ENCODE results near the gene LYSMD1.
"Not testable (repeated sequence)": the region's sequence is repeated elsewhere in the genome, so short reads cannot be mapped to it uniquely, and the experiment has no call there.

The LYSMD1 gene, protein sequence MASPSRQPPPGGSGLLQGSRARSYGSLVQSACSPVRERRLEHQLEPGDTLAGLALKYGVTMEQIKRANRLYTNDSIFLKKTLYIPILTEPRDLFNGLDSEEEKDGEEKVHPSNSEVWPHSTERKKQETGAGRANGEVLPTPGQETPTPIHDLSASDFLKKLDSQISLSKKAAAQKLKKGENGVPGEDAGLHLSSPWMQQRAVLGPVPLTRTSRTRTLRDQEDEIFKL

DNA sequence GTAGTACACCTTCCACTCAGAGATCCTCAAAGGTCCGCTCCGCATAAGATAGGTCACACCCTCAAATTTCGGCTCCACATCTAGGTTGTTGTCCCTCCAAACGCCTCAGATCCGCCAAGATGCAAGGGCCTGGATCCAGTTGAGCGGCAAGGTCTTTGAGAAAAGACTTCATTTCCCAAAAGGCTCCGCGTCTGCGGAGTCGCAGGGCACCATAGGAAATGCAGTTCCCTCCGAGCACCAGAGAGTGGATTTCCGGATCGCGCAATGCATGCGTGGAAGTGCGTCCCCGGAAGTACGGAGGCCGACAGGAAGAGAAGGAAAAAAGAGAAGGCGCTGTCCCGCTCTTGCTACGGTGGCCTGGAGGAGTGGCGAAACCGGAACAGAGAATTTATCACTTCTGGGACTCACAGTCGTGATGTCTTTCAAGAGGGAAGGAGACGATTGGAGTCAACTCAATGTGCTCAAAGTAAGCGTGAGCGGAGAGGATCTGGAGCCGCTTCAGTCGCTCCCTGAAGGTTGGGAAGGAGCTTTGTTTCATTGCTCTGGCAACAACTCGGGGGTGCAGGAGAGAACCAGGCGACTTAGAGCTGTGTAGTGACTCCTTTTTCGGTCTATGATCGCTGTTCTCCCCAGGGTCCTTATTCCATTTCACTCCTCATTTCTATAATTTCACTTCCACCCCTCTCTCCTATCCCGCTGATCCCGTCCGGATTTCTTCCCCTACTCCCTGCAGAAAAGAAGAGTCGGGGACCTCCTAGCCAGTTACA, at the start of gene LYSMD1, which contains the start of gene SCNM1:
LYSMD1 (minus strand) TSS at position 165 of the 767 bp plus-strand sequence. CDS start 644 bp downstream, outside the sequence.
SCNM1 (plus strand) TSS at position 407 of the 767 bp plus-strand sequence; CDS start at position 416, 9 bp downstream.
- peak; percentile 93 to 95 for DNase-seq

DNA sequence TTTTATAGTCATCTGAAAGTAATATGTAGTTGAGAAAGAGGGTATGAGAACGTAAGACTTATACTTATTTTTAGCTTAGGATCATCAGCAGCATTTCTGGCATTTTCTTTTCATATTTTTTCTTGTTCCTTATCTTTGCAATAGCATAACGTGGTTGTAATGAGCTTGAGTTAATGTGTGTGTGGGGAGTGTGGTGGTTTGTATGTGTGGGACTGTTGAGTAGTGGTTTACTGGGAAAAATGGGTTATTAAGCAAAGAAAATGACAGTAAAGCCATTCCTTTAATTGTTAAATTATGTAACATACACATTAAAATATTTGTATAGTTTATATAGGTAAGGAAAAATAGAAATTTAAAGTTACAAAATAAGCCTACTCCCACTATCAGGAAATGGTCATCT, 47.9 kb upstream of the LYSMD1 start:
- DNase-seq = no peak

DNA sequence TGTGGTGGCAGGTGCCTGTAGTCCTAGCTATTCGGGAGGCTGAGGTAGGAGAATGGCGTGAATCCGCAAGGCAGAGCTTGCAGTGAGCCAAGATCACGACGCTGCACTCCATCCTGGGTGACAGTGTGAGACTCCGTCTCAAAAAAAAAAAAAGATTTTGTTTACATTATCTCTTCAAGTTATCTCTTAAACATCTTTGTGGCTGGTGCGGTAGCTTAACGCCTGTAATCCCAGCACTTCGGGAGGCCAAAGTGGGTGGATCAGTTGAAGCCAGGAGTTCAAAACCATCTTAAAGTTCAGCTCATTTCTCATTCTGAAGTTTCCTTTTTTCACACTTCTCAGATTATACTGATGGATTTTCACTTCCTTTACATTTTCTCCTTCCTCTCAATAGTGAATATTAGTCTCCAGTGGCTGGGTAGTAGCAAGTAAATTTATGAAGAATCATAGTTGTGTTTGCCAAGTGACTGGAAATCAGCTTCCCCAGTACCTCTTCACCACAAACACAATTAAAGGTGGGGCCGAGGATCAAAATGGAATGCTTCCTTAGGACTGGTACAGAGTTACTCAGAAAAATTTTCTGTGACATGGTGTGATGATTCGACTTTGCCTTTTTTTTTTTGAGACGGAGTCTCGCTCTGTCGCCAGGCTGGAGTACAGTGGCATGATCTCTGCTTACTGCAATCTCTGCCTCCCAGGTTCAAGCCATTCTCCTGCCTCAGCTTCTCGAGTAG, 46.4 kb upstream of the LYSMD1 start:
- no peak for DNase-seq

DNA sequence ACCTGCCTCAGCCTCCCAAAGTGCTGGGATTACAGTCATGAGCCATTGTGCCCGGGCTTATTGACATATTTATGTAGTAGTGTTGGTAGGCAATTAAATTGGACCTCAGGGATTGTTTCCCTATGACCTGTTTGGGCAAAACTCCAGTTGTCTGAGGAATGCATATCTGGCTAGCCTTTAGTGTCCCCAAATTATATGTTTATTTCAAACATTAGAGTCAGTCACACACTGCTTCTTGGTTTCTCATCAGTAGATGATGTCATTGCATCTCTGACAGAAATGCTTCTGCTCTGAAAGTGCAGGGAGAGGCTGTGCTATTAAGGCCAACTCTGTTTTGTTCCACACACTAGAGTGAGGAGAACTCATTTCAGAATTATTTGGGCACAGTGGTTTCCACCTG, 45.1 kb upstream of the LYSMD1 start:
- no peak for DNase-seq

DNA sequence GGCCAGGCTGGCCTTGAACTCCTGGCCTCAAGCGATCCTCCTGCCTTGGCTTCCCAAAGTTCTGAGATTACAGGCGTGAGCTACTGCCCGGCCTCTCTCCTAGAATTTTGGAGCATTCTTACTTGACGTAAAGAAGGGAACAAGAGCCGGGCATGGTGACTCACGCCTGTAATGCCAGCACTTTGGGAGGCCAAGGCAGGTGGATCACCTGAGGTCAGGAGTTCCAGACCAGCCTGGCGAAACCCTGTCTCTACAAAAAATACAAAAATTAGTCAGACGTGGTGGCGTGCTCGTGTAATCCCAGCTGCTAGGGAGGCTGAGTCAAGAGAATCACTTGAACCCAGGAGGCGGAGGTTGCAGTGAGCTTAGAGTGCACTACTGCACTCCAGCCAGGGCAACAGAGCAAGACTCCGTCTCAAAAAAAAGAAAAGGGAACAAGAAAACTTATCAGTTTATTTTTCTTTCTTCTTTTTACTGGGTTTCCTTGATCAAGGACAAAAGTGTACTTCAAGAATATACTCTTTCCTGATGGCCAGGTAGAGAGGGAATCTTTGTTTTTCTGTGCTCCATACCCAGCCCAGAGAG, 39.8 kb upstream of the LYSMD1 start:
- DNase-seq = not testable (repeated sequence)

DNA sequence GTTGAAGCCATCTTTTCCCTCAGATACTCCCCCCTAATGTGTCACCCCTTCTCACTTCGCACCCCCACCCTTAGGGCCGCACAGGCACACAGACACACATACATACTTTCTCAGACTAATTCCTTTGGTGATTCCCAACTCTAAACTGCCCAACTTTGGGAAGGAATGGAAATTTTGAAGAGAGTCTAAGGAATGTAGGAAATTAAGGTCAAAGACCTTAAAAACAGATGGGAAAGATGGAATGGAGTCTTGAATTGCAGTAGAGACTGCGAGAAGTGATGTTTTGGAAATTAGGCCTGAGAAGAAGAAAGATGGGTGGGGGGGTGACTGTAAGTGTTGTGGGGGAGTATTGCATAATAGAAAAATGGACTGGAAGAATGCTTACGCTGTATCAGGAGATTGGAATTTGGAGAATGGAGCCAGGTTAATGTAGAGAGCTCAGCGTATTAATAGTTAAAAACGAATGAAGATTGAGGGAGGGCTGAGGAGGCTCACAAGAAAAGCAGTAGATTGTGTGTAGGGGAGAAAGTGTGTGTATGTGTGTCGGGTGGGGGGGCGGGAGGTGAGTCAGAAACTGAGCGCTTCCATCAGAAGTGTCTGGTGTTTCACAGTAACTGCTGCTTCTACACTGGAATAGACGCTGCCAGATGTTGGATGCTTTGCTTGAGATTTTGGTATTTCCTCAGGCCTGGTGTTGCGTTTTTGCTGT, 34.3 kb upstream of the LYSMD1 start:
- DNase-seq = peak; percentile 21 to 30

- peak; percentile 98 to 99 for DNase-seq
These were observed 32.8 kb upstream of the LYSMD1 start, which contains the start of gene PIP5K1A for GRCh38 chr1:151198254-151199127. TSS of gene PIP5K1A (plus strand) at chr1:151198552. CDS start at chr1:151198997, 445 bp downstream.

DNA sequence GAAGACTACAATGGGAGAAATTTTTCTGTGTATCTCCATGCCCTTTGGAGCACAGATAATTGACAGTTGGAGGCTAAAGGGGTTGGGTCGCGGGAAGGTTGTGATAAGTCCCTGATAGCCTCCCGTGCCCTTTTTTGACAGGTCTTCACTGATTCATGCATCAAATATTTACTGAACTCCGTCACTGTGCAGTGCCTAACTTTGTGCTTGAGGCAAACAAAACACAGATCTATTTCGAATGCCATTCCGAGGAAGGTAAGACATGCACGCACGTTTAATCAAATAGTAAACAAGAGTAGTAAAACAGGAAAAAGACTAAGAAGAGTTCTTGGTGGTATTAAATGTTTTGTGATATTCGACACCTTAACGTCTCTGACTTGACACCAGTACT, 32.2 kb upstream of the LYSMD1 start:
- no peak for DNase-seq

DNA sequence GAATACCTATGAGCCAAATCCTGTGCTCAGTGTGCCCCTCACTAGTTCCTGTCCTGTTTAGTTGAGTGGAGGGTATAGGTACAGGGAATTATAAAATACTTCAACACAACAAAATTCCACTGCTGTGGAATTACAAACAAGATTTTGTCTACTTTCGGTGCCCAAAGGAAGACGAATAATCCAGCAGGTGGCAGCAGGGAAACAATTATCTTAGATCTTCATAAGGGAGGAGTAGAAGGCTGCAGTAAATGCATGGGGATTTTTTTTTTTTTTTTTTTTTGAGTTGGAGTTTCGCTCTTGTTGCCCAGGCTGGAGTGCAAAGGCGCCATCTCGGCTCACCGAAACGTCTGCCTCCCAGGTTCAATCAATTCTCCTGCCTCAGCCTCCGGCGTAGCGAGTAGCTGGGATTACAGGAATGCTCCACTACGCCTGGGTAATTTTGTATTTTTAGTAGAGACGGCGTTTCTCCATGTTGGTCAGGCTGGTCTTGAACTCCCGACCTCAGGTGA, 30.6 kb upstream of the LYSMD1 start:
- DNase-seq = peak; percentile 44

GRCh38 chr1:151194894-151195594, 29.3 kb upstream of the LYSMD1 start:
- DNase-seq = peak; percentile 9 to 30

GRCh38 chr1:151193856-151194255, 28.2 kb upstream of the LYSMD1 start:
- no peak for DNase-seq

DNA sequence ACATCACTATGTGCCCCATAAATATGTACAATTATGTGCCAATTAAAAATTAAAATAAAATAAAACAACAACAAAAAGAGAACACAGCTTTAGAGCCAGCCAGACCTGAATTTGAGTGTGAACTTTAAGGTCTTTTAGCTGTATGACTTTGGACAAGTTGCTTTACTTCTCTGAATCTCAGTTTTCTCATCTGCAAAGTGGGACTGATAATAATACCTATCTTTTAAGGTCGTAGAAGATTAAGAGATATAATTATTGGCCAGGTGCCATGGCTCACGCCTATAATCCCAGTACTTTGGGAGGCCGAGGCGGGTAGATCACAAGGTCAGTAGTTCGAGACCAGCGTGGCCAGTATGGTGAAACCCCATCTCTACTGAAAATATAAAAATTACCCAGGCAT, 27.6 kb upstream of the LYSMD1 start:
- no peak for DNase-seq

DNA sequence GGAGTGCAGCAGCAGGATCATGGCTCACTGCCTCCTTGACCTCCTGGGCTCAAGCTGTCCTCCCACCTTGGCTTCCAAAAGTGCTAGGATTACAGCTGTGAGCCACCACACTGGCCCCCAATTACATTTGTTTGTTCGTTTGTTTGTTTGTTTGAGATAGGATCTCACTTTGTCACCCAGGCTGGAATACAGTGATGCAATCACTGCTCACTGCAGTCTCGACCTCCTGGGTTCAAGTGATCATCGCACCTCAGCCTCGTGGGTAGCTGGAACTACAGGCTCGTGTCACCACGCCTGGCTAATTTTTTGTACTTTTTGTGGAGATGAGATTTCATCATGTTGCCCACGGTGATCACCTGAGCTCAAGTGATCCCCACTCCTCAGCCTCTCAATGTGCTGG, 26.3 kb upstream of the LYSMD1 start:
- DNase-seq = no peak

GRCh38 chr1:151189637-151190445, 24.1 kb upstream of the LYSMD1 start, which contains the start of gene VPS72:
TSS of gene VPS72 (minus strand) at chr1:151190197. CDS start at chr1:151190121, 76 bp downstream.
- DNase-seq = peak; percentile 79 to 82

DNA sequence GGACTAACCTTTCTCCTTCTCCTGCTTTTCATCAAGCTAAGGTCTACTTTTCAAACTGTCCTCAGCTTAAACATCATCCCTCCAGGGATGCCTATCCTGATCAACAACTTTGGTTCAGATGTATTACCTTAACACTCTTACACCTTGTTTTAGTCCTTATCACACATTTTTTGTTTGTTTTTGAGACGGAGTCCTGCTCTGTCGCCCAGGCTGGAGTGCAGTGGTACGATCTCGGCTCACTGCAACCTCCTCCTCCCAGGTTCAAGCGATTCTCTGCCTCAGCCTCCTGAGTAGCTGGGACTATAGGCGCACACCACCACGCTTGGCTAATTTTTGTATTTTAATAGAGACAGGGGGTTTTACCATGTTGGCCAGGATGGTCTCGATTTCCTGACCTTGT, 23.0 kb upstream of the LYSMD1 start:
- DNase-seq = not testable (repeated sequence)

DNA sequence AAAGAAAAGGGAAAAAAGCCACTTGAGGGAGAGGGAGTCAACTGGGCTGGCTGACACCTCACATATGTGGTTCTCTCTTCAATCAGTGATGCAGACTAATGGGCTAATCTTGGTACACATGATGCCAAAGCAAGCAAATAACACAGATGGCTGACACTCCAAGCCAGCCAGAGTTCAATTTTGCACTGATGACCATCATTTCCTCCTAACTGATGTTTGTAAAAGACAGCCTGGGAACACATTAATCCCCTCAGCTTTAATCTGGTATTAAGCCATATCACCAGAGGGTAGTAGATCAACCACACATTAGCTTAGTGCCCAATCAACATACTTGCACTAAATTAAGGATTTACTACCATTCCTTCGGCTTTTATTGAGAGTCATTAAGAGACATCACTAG, 21.5 kb upstream of the LYSMD1 start:
- no peak for DNase-seq

- DNase-seq = no peak
These were observed 18.5 kb upstream of the LYSMD1 start for GRCh38 chr1:151184211-151184610.

GRCh38 chr1:151176514-151177045, 10.9 kb upstream of the LYSMD1 start:
- DNase-seq = no peak

GRCh38 chr1:151175863-151176262, 10.2 kb upstream of the LYSMD1 start, which contains the start of gene TMOD4:
TSS of gene TMOD4 (minus strand) at chr1:151175981. CDS start at chr1:151174875, 1,106 bp downstream.
- no peak for DNase-seq
